GM06990 (cell line): Measurements from ENCODE around the gene INSC.

ENCODE experiments used
- DNase-seq: peaks from one replicate; pipeline ENCODE4 v3.0.0-alpha.2; 2011; ENCODE audit not compliant: insufficient read length; ENCODE audit errors: extremely low read depth
- H3K27me3 ChIP-seq: replicated peaks from 2 replicates; pipeline ENCODE4 v1.6.0; 2011; ENCODE audit warnings: low read length; ENCODE audit not compliant: control insufficient read depth, insufficient read depth
- H3K36me3 ChIP-seq: 2 replicates; pipeline ENCODE4 v1.5.1; 2011; ENCODE audit warnings: low read length; ENCODE audit not compliant: control insufficient read depth, insufficient read depth
- H3K4me3 ChIP-seq: replicated peaks from 2 replicates; pipeline ENCODE4 v1.5.1; 2011; ENCODE audit warnings: low read depth, mild to moderate bottlenecking, control low read depth, low read length
- TF ChIP-seq, protein P1 (sequence below): IDR thresholded peaks from 2 replicates; pipeline ENCODE4 v1.5.1; 2011; ENCODE audit warnings: low read length, control low read depth, mild to moderate bottlenecking, inconsistent platforms; ENCODE audit not compliant: insufficient read depth, poor library complexity, severe bottlenecking

The INSC gene

DNA sequence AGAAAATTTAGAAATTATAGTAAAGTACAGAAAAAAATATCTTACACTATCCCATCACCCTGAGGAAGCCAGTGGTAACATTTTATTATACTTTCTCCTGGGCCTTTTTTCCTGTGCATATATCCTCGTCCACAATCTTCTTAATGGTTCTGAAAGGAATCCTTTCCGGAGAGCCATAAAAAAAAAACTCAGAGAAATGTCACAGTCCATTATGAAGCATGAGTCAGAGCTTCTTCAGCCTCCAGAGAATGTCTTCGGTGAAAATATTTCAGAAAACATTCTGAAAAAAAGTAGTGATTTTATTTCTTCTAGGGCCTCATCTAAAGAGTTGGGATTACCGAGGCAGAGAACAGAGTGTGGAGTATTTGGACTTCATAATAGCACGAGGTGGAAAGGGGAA lies 163.4 kb downstream of the INSC start:
- no peaks in the 10 kb centered on the region; the same call in none of the 2 replicates for H3K27me3 ChIP-seq
- TF ChIP-seq, protein P1, sequence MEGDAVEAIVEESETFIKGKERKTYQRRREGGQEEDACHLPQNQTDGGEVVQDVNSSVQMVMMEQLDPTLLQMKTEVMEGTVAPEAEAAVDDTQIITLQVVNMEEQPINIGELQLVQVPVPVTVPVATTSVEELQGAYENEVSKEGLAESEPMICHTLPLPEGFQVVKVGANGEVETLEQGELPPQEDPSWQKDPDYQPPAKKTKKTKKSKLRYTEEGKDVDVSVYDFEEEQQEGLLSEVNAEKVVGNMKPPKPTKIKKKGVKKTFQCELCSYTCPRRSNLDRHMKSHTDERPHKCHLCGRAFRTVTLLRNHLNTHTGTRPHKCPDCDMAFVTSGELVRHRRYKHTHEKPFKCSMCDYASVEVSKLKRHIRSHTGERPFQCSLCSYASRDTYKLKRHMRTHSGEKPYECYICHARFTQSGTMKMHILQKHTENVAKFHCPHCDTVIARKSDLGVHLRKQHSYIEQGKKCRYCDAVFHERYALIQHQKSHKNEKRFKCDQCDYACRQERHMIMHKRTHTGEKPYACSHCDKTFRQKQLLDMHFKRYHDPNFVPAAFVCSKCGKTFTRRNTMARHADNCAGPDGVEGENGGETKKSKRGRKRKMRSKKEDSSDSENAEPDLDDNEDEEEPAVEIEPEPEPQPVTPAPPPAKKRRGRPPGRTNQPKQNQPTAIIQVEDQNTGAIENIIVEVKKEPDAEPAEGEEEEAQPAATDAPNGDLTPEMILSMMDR: no peak
- no peak overlapping the region for H3K4me3 ChIP-seq
- no peak for DNase-seq
- no peaks in the 10 kb centered on the region for H3K36me3 ChIP-seq

DNA sequence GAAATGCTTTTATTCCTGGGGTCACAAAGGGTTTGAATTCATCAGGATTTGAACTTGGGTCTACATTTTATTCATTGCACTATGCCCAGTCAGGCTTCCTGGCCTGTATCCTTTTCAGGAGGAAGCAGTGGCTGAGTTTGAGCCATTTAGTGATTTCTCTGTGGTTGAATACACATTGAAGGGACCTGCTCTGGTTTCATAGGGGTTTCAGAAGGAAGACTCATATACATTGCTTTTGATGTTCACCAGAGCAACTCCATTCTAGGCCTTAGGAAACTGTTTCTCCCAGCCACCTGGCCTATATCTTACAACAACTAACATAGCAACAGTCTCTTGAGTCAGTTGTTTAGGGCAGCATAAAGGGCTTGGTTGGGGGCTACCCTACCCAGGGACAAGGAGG lies 165.7 kb downstream of the INSC start:
- Histone ChIP-seq H3K36me3 (no peaks in the 10 kb centered on the region), H3K4me3 (no peak overlapping the region), H3K27me3 (no peaks in the 10 kb centered on the region; the same call in none of the 2 replicates)
- TF ChIP-seq, protein P1: no peak
- no peak for DNase-seq

DNA sequence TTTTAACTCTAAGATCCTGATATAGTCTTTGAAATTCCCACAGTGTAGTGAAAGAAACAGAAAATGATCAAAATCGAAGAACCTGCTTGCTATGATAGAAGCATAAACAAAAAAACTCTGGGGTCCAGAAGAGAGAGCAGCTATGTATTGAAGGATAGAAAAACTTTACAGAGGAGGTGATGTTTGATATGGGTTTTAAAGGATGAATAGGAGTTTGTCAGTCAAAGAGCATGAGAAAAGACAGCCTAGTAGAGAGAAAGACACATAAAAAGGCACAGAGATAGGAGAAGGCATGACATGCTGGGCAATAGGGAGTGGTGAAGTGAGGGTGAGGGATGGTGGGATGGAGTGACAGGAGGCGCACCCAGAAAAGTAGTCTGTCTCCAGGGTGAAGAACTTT lies 168.0 kb downstream of the INSC start:
- TF ChIP-seq, protein P1: no peak

DNA sequence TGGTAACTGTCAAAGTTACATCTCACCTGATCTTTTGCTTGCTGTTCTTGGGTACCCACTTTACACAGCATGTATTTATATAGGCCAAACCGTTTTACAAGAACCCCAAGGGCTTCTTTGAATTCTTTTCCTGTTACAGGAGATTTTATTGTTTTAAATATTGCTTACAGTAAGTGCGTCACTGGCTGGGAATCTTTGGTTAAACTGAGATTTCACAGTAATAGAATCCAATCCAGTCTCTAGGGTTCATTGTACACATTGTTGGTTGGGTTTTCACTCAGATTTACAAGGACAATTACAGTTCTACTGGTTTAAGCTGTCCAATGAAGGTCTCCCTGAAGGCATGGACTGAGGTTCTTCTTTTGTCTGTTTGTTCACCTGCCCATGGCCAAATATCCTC lies 171.7 kb downstream of the INSC start:
- no peaks in the 10 kb centered on the region for H3K27me3 ChIP-seq
- TF ChIP-seq, protein P1: no peak

More for the DNA sequence above, 168.0 kb downstream of the INSC start:
- Histone ChIP-seq H3K36me3 (no peaks in the 10 kb centered on the region), H3K27me3 (no peaks in the 10 kb centered on the region; the same call in 1 of the 2 replicates), H3K4me3 (no peak overlapping the region)
- DNase-seq: no peak

DNA sequence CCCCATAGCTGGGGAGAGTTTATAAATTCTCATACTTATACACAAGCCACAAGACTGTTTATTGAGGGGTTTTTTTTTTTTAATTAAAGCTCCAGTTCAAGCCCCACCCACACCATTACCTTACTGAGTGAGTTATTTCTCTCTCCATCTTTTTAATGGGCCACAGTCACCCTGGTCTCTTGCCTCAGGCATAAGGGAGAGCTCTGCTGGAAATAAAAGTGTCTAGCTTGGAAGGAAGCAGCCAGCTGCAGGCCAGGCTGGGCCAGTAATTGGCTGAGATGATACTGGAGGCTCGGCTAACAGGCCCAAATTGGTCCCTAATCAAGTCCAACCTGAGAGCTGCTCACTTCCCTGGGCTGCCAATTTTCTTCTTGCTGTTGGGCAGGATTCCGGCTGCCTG lies 174.1 kb downstream of the INSC start:
- no peak for DNase-seq
- TF ChIP-seq, protein P1: no peak
- no peaks in the 10 kb centered on the region for H3K36me3 ChIP-seq
- no peak overlapping the region for H3K4me3 ChIP-seq
- no peaks in the 10 kb centered on the region for H3K27me3 ChIP-seq

More for the DNA sequence above, 171.7 kb downstream of the INSC start:
- DNase-seq: no peak
- Histone ChIP-seq H3K36me3 (no peaks in the 10 kb centered on the region), H3K4me3 (no peak overlapping the region)

DNA sequence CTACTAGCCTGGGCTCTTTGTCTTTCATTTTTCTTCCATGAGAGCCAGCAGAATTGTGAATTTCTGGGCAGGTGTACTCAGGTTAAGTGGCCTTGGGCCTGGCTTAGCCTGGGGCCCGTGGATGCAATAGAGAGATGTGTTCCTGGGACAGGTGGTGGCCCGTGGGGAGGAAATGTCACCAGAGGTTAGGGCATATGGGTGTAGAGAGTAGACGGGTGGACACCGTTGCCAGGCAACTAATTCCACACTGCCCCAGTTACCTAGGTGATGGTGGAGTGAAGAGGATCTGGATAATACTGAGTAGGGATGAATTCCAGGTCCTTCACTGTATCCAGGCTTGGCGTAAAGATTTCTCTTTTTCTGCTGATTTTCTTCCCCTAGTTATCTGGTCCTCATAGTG lies 175.0 kb downstream of the INSC start:
- DNase-seq: no peak
- TF ChIP-seq, protein P1: no peak
- no peaks in the 10 kb centered on the region for H3K27me3 ChIP-seq

More for the DNA sequence above, 175.0 kb downstream of the INSC start:
- Histone ChIP-seq H3K4me3 (no peak overlapping the region), H3K36me3 (no peaks in the 10 kb centered on the region)
